SK-N-SH treated with all-trans-retinoic acid at 6 μM for 48 hours (cell line): ENCODE data around the gene CA5B.

Source experiments
- ISL1 ChIP-seq: fragments of 250-450 bp; sonication (Bioruptor Pico); IDR thresholded peaks from 2 replicates; pipeline ENCODE4 v2.1.2; 2022; ENCODE audit warnings: mild to moderate bottlenecking, moderate library complexity
- TF ChIP-seq, protein P1 (sequence below): fragments of 250-450 bp; sonication (Bioruptor Pico); IDR thresholded peaks from 2 replicates; pipeline ENCODE4 v1.5.0; 2020; ENCODE audit warnings: mild to moderate bottlenecking, moderate library complexity

DNA sequence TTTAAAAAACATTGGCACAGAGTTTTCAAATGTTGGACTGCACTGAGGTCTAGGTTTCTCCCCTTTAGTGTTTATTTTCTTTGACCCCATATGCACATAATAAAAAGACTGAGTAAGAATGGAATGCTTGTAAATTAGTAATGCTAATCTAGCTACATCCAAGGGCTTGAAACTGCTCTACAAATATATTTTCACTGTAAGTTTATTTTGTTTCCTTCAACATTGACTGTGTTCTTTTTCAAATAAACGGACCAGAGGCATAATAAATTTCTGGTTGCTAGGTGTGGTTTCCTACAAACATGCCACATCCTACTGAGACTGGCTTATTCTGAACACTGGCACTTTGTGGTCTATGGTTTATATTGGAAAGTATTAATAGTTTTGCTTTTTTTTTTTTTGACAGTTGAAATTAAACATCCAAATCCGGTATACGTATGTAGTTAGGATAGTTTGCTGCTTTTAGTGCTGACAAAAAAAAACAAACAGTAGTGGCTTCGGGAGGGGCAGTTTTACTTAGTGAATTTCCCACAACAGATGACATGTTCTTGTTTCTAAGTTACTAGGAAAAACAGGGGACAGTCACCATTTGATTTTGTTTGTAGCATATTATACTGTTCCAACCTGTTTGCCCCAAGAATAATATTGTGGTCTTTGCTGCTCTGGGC, 13.2 kb downstream of the CA5B start:
- TF ChIP-seq, protein P1, sequence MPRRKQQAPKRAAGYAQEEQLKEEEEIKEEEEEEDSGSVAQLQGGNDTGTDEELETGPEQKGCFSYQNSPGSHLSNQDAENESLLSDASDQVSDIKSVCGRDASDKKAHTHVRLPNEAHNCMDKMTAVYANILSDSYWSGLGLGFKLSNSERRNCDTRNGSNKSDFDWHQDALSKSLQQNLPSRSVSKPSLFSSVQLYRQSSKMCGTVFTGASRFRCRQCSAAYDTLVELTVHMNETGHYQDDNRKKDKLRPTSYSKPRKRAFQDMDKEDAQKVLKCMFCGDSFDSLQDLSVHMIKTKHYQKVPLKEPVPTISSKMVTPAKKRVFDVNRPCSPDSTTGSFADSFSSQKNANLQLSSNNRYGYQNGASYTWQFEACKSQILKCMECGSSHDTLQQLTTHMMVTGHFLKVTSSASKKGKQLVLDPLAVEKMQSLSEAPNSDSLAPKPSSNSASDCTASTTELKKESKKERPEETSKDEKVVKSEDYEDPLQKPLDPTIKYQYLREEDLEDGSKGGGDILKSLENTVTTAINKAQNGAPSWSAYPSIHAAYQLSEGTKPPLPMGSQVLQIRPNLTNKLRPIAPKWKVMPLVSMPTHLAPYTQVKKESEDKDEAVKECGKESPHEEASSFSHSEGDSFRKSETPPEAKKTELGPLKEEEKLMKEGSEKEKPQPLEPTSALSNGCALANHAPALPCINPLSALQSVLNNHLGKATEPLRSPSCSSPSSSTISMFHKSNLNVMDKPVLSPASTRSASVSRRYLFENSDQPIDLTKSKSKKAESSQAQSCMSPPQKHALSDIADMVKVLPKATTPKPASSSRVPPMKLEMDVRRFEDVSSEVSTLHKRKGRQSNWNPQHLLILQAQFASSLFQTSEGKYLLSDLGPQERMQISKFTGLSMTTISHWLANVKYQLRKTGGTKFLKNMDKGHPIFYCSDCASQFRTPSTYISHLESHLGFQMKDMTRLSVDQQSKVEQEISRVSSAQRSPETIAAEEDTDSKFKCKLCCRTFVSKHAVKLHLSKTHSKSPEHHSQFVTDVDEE, result no peak
- no peak for TF ChIP-seq ISL1
